Measurements from ENCODE around the gene RTL10. TPM values are rescaled to one million over a fixed set of nuclear protein-coding genes. Genes with fewer than 3 reads are reported as not detected.
A peak's percentile ranks its signal among the peaks of the same experiment; 100 is the strongest.

RTL10 gene
- total and polyA plus RNA-seq, 2 of the 13 experiments (the other 11 are each of a cell fraction or from before 2014, with no cell fraction given), result 14.1 to 15.8 TPM

- TF ChIP-seq, protein P1, sequence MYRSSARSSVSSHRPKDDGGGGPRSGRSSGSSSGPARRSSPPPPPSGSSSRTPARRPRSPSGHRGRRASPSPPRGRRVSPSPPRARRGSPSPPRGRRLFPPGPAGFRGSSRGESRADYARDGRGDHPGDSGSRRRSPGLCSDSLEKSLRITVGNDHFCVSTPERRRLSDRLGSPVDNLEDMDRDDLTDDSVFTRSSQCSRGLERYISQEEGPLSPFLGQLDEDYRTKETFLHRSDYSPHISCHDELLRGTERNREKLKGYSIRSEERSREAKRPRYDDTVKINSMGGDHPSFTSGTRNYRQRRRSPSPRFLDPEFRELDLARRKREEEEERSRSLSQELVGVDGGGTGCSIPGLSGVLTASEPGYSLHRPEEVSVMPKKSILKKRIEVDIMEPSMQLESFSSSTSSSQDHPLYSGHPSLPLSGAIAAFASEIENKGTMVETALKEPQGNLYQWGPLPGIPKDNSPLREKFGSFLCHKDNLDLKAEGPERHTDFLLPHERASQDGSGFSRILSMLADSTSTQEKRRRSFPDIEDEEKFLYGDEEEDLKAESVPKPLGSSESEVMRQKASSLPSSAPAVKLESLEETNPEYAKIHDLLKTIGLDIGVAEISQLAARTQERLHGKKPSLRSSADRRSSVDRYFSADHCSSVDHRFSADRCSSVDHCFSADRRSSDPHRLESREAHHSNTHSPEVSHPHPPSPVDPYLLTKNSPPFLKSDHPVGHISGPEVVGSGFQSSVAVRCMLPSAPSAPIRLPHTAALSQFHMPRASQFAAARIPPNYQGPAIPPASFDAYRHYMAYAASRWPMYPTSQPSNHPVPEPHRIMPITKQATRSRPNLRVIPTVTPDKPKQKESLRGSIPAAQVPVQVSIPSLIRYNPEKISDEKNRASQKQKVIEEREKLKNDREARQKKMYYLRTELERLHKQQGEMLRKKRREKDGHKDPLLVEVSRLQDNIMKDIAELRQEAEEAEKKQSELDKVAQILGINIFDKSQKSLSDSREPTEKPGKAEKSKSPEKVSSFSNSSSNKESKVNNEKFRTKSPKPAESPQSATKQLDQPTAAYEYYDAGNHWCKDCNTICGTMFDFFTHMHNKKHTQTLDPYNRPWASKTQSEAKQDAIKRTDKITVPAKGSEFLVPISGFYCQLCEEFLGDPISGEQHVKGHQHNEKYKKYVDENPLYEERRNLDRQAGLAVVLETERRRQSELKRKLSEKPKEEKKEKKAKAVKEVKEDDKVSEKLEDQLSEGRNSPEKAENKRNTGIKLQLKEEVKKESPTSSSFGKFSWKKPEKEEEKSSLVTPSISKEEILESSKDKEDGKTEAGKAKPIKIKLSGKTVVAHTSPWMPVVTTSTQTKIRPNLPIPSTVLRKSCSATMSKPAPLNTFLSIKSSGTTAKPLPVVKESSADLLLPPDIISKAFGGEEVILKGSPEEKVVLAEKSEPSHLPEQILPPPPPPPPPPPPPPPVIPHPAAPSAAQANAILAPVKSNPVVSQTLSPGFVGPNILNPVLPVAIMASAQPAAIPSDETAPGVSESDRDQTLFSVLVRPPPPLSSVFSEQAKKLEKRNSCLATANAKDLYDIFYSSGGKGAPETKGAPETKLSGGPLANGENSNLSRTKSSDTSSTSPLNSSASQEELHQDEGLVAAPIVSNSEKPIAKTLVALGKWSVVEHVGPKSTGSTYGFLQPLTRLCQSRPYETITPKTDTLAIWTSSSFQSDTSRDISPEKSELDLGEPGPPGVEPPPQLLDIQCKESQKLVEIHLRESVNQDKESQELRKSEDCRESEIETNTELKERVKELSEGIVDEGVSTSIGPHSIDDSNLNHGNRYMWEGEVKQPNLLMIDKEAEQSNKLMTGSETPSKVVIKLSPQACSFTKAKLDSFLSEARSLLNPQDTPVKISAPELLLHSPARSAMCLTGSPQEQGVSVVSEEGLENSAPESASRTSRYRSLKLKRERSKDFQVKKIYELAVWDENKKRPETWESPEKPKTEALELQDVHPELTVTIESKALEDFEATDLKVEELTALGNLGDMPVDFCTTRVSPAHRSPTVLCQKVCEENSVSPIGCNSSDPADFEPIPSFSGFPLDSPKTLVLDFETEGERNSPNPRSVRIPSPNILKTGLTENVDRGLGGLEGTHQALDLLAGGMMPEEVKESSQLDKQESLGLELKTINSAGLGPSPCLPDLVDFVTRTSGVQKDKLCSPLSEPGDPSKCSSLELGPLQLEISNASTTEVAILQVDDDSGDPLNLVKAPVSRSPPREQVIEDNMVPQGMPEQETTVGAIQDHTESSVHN (CRISPR knock-in tag; IDR thresholded peaks at IDR 0.05), result peak; percentile 65; the same call in 1 of the 2 replicates
- TF ChIP-seq, protein P2, sequence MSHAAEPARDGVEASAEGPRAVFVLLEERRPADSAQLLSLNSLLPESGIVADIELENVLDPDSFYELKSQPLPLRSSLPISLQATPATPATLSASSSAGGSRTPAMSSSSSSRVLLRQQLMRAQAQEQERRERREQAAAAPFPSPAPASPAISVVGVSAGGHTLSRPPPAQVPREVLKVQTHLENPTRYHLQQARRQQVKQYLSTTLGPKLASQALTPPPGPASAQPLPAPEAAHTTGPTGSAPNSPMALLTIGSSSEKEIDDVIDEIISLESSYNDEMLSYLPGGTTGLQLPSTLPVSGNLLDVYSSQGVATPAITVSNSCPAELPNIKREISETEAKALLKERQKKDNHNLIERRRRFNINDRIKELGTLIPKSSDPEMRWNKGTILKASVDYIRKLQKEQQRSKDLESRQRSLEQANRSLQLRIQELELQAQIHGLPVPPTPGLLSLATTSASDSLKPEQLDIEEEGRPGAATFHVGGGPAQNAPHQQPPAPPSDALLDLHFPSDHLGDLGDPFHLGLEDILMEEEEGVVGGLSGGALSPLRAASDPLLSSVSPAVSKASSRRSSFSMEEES (CRISPR knock-in tag; IDR thresholded peaks at IDR 0.05), result no peak; the same call in 1 of the 2 replicates
- TF ChIP-seq STAG1 (CRISPR knock-in tag; IDR thresholded peaks at IDR 0.05), result no peak; the same call in 1 of the 2 replicates
- TF ChIP-seq KLF12 (CRISPR knock-in tag; IDR thresholded peaks at IDR 0.05; ENCODE audit: borderline replicate concordance), result peak; percentile 63; the same call in 1 of the 2 replicates
- TF ChIP-seq FOXM1 (CRISPR knock-in tag; IDR thresholded peaks at IDR 0.05), result 0 out of 2 replicates have a peak, but pooled peaks have one; percentile 65
- TF ChIP-seq YEATS4 (CRISPR knock-in tag; IDR thresholded peaks at IDR 0.05; ENCODE audit: borderline replicate concordance), result peak; percentile 90
- TF ChIP-seq, protein P3, sequence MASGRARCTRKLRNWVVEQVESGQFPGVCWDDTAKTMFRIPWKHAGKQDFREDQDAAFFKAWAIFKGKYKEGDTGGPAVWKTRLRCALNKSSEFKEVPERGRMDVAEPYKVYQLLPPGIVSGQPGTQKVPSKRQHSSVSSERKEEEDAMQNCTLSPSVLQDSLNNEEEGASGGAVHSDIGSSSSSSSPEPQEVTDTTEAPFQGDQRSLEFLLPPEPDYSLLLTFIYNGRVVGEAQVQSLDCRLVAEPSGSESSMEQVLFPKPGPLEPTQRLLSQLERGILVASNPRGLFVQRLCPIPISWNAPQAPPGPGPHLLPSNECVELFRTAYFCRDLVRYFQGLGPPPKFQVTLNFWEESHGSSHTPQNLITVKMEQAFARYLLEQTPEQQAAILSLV (CRISPR knock-in tag; IDR thresholded peaks at IDR 0.05; ENCODE audit: borderline replicate concordance), result peak; percentile 80; the same call in 1 of the 2 replicates
- no peak for TF ChIP-seq SNRNP70 (IDR thresholded peaks at IDR 0.05; ENCODE audit: low read depth, low read length)
- TF ChIP-seq, protein P4, sequence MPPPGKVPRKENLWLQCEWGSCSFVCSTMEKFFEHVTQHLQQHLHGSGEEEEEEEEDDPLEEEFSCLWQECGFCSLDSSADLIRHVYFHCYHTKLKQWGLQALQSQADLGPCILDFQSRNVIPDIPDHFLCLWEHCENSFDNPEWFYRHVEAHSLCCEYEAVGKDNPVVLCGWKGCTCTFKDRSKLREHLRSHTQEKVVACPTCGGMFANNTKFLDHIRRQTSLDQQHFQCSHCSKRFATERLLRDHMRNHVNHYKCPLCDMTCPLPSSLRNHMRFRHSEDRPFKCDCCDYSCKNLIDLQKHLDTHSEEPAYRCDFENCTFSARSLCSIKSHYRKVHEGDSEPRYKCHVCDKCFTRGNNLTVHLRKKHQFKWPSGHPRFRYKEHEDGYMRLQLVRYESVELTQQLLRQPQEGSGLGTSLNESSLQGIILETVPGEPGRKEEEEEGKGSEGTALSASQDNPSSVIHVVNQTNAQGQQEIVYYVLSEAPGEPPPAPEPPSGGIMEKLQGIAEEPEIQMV (CRISPR knock-in tag; IDR thresholded peaks at IDR 0.05; ENCODE audit: low read depth), result peak; percentile 70
- TF ChIP-seq, protein P5, sequence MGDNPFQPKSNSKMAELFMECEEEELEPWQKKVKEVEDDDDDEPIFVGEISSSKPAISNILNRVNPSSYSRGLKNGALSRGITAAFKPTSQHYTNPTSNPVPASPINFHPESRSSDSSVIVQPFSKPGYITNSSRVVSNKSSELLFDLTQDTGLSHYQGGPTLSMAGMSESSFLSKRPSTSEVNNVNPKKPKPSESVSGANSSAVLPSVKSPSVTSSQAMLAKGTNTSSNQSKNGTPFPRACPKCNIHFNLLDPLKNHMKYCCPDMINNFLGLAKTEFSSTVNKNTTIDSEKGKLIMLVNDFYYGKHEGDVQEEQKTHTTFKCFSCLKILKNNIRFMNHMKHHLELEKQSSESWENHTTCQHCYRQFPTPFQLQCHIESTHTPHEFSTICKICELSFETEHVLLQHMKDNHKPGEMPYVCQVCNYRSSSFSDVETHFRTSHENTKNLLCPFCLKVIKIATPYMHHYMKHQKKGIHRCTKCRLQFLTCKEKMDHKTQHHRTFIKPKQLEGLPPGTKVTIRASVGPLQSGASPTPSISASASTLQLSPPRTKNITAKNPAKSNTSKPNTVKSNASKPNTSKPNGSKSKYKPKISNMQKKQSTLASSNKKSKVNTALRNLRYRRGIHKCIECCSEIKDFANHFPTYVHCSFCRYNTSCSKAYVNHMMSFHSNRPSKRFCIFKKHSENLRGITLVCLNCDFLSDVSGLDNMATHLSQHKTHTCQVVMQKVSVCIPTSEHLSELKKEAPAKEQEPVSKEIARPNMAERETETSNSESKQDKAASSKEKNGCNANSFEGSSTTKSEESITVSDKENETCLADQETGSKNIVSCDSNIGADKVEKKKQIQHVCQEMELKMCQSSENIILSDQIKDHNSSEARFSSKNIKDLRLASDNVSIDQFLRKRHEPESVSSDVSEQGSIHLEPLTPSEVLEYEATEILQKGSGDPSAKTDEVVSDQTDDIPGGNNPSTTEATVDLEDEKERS (CRISPR knock-in tag; IDR thresholded peaks at IDR 0.05), result no peak; the same call in 1 of the 2 replicates
- TF ChIP-seq SMAD1 (CRISPR knock-in tag; IDR thresholded peaks at IDR 0.05; ENCODE audit: borderline replicate concordance, low read depth), result no peak
These were observed at the start of gene RTL10, which contains the start of gene GNB1L (continued) for GRCh38 chr22:19854778-19855503.

Measured in HepG2 (cell line).